ENCODE data around the gene SPATA3. TPM values are rescaled to one million over a fixed set of nuclear protein-coding genes. Genes with fewer than 3 reads are reported as not detected.
"Not testable (repeated sequence)": the region's sequence is repeated elsewhere in the genome, so short reads cannot be mapped to it uniquely, and the experiment has no call there.

The SPATA3 gene
- total RNA-seq, 1 donor from 2014 or later: not detected

DNA sequence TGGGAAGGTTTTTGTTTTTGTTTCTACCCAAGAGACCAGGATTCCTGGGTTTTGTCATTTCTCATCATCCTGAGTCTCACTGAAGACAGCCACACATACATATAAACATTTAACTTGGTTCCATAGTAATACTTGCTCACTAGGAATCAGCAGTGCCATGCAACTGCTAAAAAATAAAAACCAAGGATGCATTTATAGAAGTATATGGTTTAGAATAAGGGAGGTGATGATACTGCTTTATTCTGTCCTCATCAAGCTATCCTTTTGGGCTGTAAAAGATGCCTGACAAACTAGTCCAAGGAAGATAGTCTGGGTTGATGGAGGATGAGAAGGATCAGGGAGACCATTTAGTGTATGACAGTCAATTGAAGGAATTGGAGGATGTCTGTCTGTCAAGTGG is 740 bp downstream of the SPATA3 start:
- DNase-seq (ENCODE audit: low spot score): no peak

GRCh38 chr2:230998882-230999281 is 3.0 kb downstream of the SPATA3 start:
- DNase-seq (ENCODE audit: low spot score): no peak

GRCh38 chr2:230999477-230999876 is 3.6 kb downstream of the SPATA3 start:
- no peak for DNase-seq (ENCODE audit: low spot score)

DNA sequence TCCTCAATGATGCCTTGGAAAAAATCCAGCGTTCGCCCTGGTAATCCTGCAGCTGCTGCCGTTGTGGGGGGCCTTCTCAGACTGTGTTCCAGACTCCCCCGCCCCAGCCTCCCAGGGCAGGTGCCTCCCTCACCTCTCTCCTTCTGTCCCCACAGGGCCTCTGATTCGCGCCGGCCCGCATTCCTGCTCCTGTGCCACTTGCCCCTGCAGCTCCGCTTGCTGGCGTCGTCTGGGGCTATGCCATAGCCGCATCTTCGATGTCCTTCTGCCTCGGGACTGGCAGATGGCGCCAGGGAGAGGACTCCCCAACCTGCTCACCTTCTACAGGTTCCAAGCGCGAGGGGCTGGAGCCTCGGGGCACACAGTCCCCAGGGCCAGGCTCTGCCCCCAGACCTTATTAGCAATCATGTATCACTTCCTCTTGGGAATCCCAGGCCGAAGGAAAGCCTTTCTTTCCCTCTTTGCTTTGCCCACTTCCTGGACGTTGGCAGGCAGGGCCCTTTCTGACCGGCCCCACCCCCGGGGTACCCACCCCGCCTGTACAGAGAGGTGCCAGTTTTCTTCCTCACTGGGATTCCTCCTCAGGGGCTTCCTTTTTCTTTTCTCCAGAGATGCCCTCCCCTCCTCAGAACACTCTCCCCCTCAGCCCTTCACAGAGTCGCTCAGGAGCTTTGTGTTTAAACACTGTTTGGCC is 4.4 kb downstream of the SPATA3 start:
- DNase-seq (ENCODE audit: low spot score): no peak

GRCh38 chr2:231001036-231001435 is 5.1 kb downstream of the SPATA3 start:
- no peak for DNase-seq (ENCODE audit: low spot score)

DNA sequence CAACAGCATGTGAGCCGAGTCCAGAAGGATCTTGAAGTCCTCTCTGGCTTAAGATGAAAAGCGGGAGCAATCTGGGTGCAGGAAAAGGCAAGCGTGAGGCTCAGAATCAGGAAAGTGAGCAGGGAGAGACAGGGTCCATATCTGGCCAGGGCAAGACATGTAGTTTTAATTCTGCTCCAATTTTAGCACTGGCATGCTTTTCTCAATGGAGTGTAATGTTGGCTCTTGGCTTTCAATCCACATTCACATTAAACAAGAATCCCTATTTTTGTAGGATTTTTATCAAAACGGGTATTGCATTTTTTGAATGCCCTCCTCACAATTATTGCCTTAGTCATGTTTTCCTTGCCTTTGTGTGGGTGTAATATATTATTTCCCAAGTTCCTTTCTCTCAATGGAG is 6.0 kb downstream of the SPATA3 start:
- DNase-seq (ENCODE audit: low spot score): no peak

DNA sequence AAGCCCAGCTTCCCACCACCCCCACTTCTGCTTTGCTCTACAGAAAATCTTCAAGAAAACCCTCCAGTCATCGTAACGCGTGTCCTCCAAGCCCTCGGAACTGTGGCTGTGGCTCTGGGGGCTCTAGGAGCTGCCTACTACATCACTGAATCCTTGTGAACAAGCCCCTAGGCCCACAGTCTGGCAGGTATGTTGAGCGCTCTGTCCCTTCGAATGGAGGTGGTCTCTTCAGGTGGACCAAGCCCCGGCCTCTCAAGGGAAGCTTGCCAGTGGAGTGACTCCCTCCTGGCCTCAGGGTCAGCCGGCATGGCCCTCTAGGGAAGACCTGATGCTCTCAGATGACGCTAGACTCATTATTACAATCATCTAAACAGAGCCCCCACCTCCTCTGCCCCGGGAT is 6.7 kb downstream of the SPATA3 start:
- no peak for DNase-seq (ENCODE audit: low spot score)

DNA sequence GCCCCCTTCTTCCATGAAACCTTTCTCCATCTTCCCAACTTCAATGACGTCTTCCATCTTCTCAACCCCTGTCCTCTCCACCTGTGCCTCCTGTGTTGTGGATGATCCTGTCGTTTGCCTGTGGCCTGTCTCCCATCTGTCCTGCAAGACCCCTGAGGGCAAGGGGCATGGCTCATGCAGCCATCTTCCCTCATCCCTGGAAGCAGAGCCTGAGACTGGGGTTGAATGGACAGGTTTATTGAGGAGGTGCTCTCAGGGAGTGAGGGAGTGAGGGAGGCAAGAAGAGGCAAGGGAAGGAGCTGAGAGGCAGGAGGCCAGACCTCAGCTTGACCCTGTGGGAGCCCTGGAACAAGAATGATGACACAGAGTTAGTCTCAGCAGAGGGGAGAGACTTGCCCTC is 7.3 kb downstream of the SPATA3 start:
- DNase-seq (ENCODE audit: low spot score): no peak

DNA sequence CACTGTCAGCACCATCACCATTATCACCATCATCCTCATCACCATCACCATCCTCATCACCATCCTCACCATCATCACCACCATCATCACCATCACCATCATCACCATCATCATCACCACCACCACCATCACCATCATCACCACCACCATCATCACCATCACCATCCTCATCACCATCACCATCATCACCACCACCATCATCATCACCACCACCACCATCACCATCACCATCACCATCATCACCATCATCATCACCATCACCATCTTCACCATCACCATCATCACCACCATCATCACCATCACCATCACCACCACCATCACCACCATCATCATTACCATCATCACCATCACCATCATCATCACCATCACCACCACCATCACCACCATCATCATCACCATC is 9.0 kb downstream of the SPATA3 start:
- DNase-seq (ENCODE audit: low spot score): not testable (repeated sequence)

GRCh38 chr2:231007286-231008098 is 11.6 kb downstream of the SPATA3 start:
- DNase-seq (ENCODE audit: low spot score): no peak

DNA sequence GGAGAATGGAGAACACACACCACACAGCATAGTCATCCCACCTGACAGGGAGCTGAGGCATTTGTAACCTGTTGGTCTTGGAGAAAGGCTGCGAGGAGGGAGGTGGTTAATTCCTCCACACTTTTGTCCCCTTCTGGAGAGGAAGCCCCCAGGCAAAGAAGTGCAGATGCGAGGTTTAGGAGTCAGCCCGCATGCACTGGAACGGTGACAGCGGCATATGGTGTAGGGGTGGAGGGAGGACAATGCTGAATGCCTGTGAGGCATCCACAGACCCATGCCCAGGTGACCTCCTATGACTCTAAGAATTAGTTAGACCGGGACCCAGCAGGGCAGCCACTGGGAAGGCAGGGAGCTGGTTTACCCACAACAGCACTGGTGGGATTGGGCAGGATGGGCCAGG is 12.2 kb downstream of the SPATA3 start:
- DNase-seq (ENCODE audit: low spot score): no peak

DNA sequence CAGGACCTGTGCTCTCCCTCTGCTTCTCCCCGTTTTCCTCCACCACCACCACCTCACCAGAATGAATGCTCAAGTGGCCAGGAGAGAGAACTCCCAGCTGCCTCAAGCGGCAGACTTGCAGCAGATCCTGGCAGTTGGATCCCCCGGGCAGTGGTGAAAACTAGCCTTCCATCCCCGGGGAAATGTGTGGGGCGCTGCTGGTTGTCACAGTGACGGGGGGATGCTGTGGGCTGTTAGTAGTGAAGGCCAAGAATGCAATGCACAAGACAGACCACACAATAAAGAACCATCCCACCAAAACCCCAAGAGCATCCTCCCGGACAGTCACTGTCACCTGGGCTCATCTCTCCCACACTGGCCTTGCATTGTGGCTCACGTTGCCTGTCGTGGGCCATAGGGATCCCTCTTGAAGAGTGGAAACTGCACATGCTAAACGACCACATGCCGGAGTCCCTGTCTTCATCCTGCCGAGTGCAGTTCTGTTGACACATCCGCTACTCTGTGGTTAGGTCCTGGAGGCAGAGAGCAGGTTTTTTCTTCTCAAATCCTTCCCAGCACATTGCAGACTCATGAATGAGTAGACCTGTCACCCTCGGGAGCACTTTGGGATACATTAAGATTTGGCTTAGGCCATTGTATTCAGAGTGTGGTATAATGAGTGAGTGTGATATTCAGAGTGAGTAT is 13.5 kb downstream of the SPATA3 start:
- no peak for DNase-seq (ENCODE audit: low spot score)

- no peak for DNase-seq (ENCODE audit: low spot score)
Observed at GRCh38 chr2:231010201-231010730, 14.3 kb downstream of the SPATA3 start.

- DNase-seq (ENCODE audit: low spot score): no peak
Observed at GRCh38 chr2:231011526-231011925, 15.6 kb downstream of the SPATA3 start.

- no peak for DNase-seq (ENCODE audit: low spot score)
Observed at GRCh38 chr2:231012463-231012862, 16.5 kb downstream of the SPATA3 start.

DNA sequence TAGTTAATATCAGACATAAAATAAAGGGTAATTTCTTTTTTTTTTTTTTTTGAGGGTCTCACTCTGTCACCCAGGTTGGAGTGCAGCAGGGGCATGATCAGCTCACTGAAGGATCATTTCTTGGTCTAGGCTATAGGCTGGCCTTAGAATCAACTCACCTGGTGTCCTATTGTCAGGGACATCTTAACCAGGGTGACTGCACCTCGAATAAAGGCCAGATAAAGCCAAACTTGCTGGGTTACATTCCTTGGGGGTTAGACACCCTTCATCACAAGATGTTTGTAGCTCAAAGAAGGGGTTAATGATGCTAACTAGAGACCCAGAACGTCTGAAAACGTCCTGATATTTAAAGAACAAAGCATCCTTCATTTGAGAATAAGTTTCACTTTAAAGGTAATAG is 17.9 kb downstream of the SPATA3 start:
- no peak for DNase-seq (ENCODE audit: low spot score)

DNA sequence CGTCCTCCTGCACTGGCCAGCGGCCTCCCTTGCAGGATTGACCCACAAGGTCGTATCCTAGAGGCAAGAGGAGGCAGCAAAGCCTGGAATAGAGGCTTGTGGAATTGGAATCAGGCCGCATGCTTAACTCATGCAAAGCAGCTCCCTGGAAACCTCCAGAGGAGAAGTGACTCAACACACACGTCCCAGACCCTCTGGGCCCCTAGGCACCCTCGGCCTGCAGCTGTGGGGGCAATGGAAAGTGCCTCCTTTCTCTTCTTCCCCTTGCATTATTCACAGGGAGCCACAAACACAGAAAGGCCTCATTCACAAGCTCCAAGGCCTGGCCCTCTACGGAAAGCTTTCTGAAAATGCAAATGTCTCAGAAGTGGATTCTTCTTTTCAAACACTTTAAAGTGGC is 19.6 kb downstream of the SPATA3 start:
- no peak for DNase-seq (ENCODE audit: low spot score)

DNA sequence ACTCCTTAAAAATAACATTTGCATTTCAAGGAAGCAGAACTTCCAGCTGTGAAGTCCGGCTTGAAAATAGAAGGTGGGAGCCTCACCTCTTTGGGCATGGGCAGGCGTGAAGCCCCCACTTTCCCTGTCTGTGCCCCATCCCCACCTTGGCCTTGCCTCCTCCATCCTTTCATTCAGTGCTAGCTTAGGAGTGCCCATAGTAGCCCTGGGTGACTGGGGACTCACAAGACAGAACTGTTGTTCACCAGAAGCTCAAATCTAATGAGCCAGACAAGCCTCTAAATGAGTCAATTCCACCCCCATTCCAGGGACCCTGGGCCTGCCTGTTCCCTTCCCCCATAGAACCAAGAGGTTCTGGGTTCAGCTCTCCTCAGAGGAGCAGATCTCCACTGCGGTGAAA is 20.0 kb downstream of the SPATA3 start:
- no peak for DNase-seq (ENCODE audit: low spot score)

DNA sequence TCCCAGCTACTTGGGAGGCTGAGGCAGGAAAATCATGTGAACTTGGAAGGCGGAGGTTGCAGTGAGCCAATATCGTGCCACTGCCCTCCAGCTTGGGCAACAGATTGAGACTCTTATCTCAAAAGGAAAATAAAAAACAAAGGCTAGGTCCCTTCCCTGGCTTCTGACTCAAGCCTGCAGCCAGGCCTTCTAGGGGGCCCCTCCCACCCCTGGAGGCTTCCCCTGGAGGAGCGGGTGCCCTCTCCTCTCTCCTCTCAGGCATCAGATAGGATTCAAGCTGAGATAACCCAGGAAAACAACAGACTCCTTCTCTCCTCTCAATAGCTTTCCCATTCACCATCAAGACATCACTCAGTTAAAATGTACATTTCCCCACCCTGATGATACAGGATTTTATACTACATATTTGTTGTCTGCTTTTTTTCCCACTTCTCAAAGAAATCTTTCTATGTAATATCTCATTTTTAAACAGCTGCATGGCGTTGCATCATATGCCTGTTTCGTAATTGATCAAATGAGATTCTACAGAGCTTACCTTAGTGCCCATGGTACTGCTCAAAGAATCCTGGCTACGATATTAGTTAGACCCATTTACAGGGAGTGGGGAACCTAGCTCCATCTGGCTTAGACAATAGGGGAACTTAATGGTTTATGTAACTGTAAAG is 20.8 kb downstream of the SPATA3 start:
- no peak for DNase-seq (ENCODE audit: low spot score)

GRCh38 chr2:231017231-231017598 is 21.3 kb downstream of the SPATA3 start:
- DNase-seq (ENCODE audit: low spot score): no peak

GRCh38 chr2:231018184-231018583 is 22.3 kb downstream of the SPATA3 start:
- no peak for DNase-seq (ENCODE audit: low spot score)

DNA sequence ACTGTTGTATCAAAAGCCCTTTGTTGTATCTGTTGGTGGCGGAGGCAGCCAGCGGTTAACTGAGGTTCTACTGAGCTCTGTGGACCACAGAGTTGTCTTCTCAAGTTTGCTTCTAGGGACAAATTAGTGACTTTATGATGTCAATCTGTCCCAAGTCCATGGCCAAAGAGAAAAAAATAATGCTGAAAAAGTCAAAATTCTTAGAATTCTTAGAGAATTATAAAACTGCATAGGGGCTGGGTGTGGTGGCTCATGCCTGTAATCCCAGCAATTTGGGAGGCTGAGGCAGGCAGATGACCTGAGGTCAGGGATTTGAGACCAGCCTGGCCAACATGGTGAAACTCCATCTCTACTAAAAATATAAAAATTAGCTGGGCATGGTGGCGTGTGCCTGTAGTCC is 29.1 kb downstream of the SPATA3 start:
- not testable (repeated sequence) for DNase-seq (ENCODE audit: low spot score)
